Neural cell (in vitro differentiated cells): Measurements from ENCODE around the gene GRID1. TPM values are rescaled to one million over a fixed set of nuclear protein-coding genes. Genes with fewer than 3 reads are reported as not detected.
"Not testable (repeated sequence)": the region's sequence is repeated elsewhere in the genome, so short reads cannot be mapped to it uniquely, and the experiment has no call there.

Source experiments
- H2AFZ ChIP-seq: fragments of 200-600, 300-800 bp; sonication (generic), shearing (Covaris generic); 2 replicates; pipeline ENCODE4 v1.6.0; 2014; ENCODE audit warnings: low read depth, mild to moderate bottlenecking, antibody characterized with exemption, low read length, moderate library complexity
- H3F3A ChIP-seq: fragments of 200-600 bp; shearing (Covaris generic); 2 replicates; pipeline ENCODE4 v1.6.1; 2016; ENCODE audit warnings: mild to moderate bottlenecking, moderate library complexity, mixed read lengths, antibody characterized with exemption, low read length; ENCODE audit not compliant: insufficient read depth, poor library complexity, severe bottlenecking
- H3K27ac ChIP-seq: fragments of 200-600, 300-800 bp; sonication (generic), shearing (Covaris generic); 2 replicates; pipeline ENCODE4 v1.5.1; 2014; ENCODE audit warnings: mild to moderate bottlenecking, low read length, moderate library complexity
- H3K27me3 ChIP-seq: fragments of 300-800, 200-600 bp; sonication (generic), shearing (Covaris generic); 2 replicates; pipeline ENCODE4 v1.6.0; 2014; ENCODE audit warnings: mild to moderate bottlenecking, low read depth, low read length, moderate library complexity; ENCODE audit not compliant: insufficient read depth
- H3K36me3 ChIP-seq: fragments of 300-800, 200-600 bp; sonication (generic), shearing (Covaris generic); 2 replicates; pipeline ENCODE4 v1.5.1; 2014; ENCODE audit warnings: mild to moderate bottlenecking, antibody characterized with exemption, low read length, moderate library complexity; ENCODE audit not compliant: insufficient read depth
- H3K4me2 ChIP-seq: fragments of 300-800, 200-600 bp; sonication (generic), shearing (Covaris generic); 2 replicates; pipeline ENCODE4 v1.6.0; 2014; ENCODE audit warnings: mild to moderate bottlenecking, low read length
- H3K4me3 ChIP-seq: fragments of 300-800, 200-600 bp; sonication (generic), shearing (Covaris generic); 2 replicates; pipeline ENCODE4 v1.5.1; 2014; ENCODE audit warnings: mild to moderate bottlenecking, low read length, moderate library complexity
- H3K79me2 ChIP-seq: fragments of 200-600 bp; shearing (Covaris generic); replicated peaks from 2 replicates; pipeline ENCODE4 v1.6.0; 2014; ENCODE audit warnings: mild to moderate bottlenecking, low read length, moderate library complexity; ENCODE audit not compliant: insufficient read depth
- H3K9ac ChIP-seq: fragments of 300-800, 200-600 bp; sonication (generic), shearing (Covaris generic); 2 replicates; pipeline ENCODE4 v1.6.1; 2016; ENCODE audit warnings: mild to moderate bottlenecking, low read length, mixed read lengths
- H3K9me2 ChIP-seq: fragments of 200-600 bp; shearing (Covaris generic); 2 replicates; pipeline ENCODE4 v1.6.1; 2016; ENCODE audit warnings: mild to moderate bottlenecking, low read length, mixed read lengths; ENCODE audit not compliant: insufficient read depth
- H3K9me3 ChIP-seq: fragments of 200-600, 300-800 bp; sonication (generic), shearing (Covaris generic); 2 replicates; pipeline ENCODE4 v1.6.1; 2016; ENCODE audit warnings: mild to moderate bottlenecking, mixed run types, low read length, moderate library complexity, mixed read lengths
- H4K20me1 ChIP-seq: fragments of 200-600 bp; shearing (Covaris generic); 2 replicates; pipeline ENCODE4 v1.6.1; 2016; ENCODE audit warnings: mild to moderate bottlenecking, mixed run types; ENCODE audit not compliant: insufficient read depth
- EP300 ChIP-seq: fragments of 450-650 bp; conservative IDR thresholded peaks from 2 replicates; pipeline ENCODE4 v1.6.1; 2014; ENCODE audit warnings: antibody characterized with exemption, mild to moderate bottlenecking, moderate library complexity; ENCODE audit not compliant: poor library complexity, severe bottlenecking
- EZH2 ChIP-seq: fragments of 200-600, 300-800 bp; shearing (Covaris generic), sonication (generic); IDR thresholded peaks from 2 replicates; pipeline ENCODE4 v1.6.1; 2014; ENCODE audit warnings: antibody characterized with exemption, low read length, borderline replicate concordance, mild to moderate bottlenecking; ENCODE audit not compliant: insufficient read depth, poor library complexity, severe bottlenecking
- MXI1 ChIP-seq: fragments of 450-650 bp; conservative IDR thresholded peaks from 2 replicates; pipeline ENCODE4 v1.6.1; 2014; ENCODE audit warnings: antibody characterized with exemption, mild to moderate bottlenecking; ENCODE audit not compliant: poor library complexity, severe bottlenecking
- POLR2AphosphoS5 ChIP-seq: IDR thresholded peaks from 2 replicates; pipeline ENCODE4 v1.6.1; 2012
- RAD21 ChIP-seq: fragments of 450-650 bp; conservative IDR thresholded peaks from 2 replicates; pipeline ENCODE4 v1.6.1; 2014; ENCODE audit warnings: antibody characterized with exemption, mild to moderate bottlenecking, moderate library complexity
- SMC3 ChIP-seq: fragments of 450-650 bp; conservative IDR thresholded peaks from 2 replicates; pipeline ENCODE4 v1.6.1; 2014; ENCODE audit warnings: antibody characterized with exemption, mild to moderate bottlenecking, moderate library complexity; ENCODE audit not compliant: poor library complexity
- TAF1 ChIP-seq: IDR thresholded peaks from 2 replicates; pipeline ENCODE4 v1.6.1; 2012; ENCODE audit warnings: low read depth
- polyA plus RNA-seq: library from polyadenylated mRNA; depleted of rRNA; stranded (reverse); fragments of >200 nt; gene quantifications from 2 replicates; pipeline ENCODE4 v1.2.3, GENCODE V29; 2014
- TF ChIP-seq, protein P1 (sequence below): IDR thresholded peaks from 2 replicates; pipeline ENCODE4 v1.6.1; 2012; ENCODE audit warnings: borderline replicate concordance
- TF ChIP-seq, protein P2 (sequence below): fragments of 450-650 bp; IDR thresholded peaks from 2 replicates; pipeline ENCODE4 v1.5.1; 2014; ENCODE audit warnings: antibody characterized with exemption, mild to moderate bottlenecking, moderate library complexity; ENCODE audit not compliant: poor library complexity, severe bottlenecking

GRID1 gene
- polyA plus RNA-seq, 1 donor from 2014 or later = 7.3 TPM

DNA sequence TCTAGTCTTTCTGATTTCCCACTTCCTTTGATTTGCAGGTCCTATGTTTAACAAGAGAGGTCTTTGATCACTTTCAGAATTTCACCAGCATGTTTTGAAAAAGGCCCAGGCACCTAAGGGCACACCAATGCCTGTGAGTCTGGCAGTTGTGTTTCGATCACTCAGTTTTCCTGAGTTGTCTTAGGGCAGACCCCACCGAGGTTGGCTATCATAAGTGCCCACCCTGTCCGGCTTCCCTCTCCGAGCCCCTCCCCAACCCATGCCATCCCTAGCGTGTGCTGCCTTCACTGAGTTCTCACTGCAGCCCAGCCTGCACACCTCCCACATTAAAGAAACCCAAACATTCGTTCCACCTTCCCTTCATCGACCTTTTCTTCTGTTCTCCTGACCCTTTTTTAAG lies 257.9 kb downstream of the GRID1 start:
- no peaks in the 10 kb centered on the region for H3K36me3 ChIP-seq
- no peak overlapping the region for H3K27ac ChIP-seq
- H3F3A ChIP-seq = no peaks in the 10 kb centered on the region
- no peaks in the 10 kb centered on the region for H4K20me1 ChIP-seq
- H3K9ac ChIP-seq = no peak overlapping the region
- H2AFZ ChIP-seq = no peak overlapping the region
- H3K9me2 ChIP-seq = no peaks in the 10 kb centered on the region
- H3K79me2 ChIP-seq = no peaks in the 10 kb centered on the region
- TF ChIP-seq, protein P1, sequence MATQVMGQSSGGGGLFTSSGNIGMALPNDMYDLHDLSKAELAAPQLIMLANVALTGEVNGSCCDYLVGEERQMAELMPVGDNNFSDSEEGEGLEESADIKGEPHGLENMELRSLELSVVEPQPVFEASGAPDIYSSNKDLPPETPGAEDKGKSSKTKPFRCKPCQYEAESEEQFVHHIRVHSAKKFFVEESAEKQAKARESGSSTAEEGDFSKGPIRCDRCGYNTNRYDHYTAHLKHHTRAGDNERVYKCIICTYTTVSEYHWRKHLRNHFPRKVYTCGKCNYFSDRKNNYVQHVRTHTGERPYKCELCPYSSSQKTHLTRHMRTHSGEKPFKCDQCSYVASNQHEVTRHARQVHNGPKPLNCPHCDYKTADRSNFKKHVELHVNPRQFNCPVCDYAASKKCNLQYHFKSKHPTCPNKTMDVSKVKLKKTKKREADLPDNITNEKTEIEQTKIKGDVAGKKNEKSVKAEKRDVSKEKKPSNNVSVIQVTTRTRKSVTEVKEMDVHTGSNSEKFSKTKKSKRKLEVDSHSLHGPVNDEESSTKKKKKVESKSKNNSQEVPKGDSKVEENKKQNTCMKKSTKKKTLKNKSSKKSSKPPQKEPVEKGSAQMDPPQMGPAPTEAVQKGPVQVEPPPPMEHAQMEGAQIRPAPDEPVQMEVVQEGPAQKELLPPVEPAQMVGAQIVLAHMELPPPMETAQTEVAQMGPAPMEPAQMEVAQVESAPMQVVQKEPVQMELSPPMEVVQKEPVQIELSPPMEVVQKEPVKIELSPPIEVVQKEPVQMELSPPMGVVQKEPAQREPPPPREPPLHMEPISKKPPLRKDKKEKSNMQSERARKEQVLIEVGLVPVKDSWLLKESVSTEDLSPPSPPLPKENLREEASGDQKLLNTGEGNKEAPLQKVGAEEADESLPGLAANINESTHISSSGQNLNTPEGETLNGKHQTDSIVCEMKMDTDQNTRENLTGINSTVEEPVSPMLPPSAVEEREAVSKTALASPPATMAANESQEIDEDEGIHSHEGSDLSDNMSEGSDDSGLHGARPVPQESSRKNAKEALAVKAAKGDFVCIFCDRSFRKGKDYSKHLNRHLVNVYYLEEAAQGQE = no peak
- TF ChIP-seq SMC3 (no peak), POLR2AphosphoS5 (no peak), MXI1 (no peak), RAD21 (no peak), EP300 (no peak), TAF1 (no peak), EZH2 (no peak)
- TF ChIP-seq, protein P2, sequence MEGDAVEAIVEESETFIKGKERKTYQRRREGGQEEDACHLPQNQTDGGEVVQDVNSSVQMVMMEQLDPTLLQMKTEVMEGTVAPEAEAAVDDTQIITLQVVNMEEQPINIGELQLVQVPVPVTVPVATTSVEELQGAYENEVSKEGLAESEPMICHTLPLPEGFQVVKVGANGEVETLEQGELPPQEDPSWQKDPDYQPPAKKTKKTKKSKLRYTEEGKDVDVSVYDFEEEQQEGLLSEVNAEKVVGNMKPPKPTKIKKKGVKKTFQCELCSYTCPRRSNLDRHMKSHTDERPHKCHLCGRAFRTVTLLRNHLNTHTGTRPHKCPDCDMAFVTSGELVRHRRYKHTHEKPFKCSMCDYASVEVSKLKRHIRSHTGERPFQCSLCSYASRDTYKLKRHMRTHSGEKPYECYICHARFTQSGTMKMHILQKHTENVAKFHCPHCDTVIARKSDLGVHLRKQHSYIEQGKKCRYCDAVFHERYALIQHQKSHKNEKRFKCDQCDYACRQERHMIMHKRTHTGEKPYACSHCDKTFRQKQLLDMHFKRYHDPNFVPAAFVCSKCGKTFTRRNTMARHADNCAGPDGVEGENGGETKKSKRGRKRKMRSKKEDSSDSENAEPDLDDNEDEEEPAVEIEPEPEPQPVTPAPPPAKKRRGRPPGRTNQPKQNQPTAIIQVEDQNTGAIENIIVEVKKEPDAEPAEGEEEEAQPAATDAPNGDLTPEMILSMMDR = no peak
- H3K4me3 ChIP-seq = no peak overlapping the region
- no peaks in the 10 kb centered on the region for H3K27me3 ChIP-seq
- no peaks in the 10 kb centered on the region for H3K9me3 ChIP-seq
- H3K4me2 ChIP-seq = no peak overlapping the region

DNA sequence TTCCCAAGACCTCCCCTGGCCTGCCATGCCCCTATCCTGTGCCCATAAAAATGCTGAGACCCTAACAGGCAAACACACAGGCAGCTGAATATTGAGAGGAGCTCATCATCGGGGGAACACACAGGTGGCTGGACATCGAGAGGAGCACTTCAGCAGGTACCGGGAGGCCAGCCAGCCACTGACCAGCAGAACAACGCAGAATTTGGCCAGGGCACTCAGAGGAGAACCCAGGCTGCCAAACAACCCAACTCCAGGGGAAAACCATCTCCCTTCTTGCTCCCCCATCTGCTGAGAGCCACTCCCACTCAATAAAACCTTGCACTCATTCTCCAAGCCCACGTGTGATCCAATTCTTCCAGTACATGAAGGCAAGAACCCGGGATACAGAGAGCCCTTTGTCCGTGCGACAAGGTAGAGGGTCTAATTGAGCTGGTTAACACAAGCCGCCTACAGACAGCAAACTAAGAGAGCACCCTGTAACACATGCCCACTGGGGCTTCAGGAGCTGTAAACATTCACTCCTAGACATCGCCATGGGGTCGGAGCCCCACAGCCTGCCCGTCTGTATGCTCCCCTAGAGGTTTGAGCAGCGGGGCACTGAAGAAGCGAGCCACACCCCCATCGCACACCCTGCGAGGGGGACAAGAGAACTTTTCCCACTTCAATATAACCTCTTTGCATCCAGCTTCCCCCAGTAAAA lies 258.8 kb downstream of the GRID1 start:
- H3K9me2 ChIP-seq, H3K27me3 ChIP-seq, H3K4me2 ChIP-seq, H3K27ac ChIP-seq, H3K79me2 ChIP-seq, H3K9me3 ChIP-seq, H3K9ac ChIP-seq, H3K4me3 ChIP-seq, H3F3A ChIP-seq, H4K20me1 ChIP-seq, H2AFZ ChIP-seq, H3K36me3 ChIP-seq: not testable (repeated sequence)

DNA sequence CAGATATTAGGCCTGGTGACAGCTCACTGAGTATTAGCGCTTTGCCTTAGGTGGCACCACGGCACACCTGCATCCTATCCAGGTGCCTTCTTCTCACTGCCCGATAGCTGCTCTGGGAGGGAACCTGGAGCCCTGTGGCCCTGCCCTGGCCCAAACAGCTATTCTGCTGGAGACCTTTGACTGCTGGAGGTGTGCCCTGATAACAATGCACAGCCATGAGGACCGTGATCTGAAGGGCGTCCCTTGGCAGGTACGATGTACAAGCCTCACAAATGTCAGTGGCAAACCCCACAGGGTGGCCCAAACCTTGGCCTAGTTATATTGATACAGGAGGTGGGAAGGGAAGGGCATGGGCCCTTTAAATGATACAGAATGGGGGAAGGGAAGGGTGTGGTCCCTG lies 259.5 kb downstream of the GRID1 start:
- H3K36me3 ChIP-seq = no peaks in the 10 kb centered on the region
- no peak for TF ChIP-seq RAD21
- TF ChIP-seq MXI1 = no peak
- no peak for TF ChIP-seq EZH2
- TF ChIP-seq, protein P1 = no peak
- no peak for TF ChIP-seq SMC3
- no peak for TF ChIP-seq EP300
- TF ChIP-seq, protein P2 = no peak
- no peak for TF ChIP-seq TAF1
- no peak for TF ChIP-seq POLR2AphosphoS5

More for the DNA sequence above, 259.5 kb downstream of the GRID1 start:
- Histone ChIP-seq H3K27ac (no peak overlapping the region), H4K20me1 (no peaks in the 10 kb centered on the region), H3K9me3 (no peaks in the 10 kb centered on the region), H3K4me3 (no peak overlapping the region), H3K4me2 (no peak overlapping the region), H2AFZ (no peak overlapping the region), H3K27me3 (no peaks in the 10 kb centered on the region), H3F3A (no peaks in the 10 kb centered on the region), H3K9me2 (no peaks in the 10 kb centered on the region), H3K79me2 (no peaks in the 10 kb centered on the region), H3K9ac (no peak overlapping the region)
